Measurements from ENCODE around the gene VILL. TPM values are rescaled to one million over a fixed set of nuclear protein-coding genes. Genes with fewer than 3 reads are reported as not detected.

VILL gene
- total RNA-seq, 3 donors from 2014 or later = 11.0 to 17.4 (median 15.4) TPM

DNA sequence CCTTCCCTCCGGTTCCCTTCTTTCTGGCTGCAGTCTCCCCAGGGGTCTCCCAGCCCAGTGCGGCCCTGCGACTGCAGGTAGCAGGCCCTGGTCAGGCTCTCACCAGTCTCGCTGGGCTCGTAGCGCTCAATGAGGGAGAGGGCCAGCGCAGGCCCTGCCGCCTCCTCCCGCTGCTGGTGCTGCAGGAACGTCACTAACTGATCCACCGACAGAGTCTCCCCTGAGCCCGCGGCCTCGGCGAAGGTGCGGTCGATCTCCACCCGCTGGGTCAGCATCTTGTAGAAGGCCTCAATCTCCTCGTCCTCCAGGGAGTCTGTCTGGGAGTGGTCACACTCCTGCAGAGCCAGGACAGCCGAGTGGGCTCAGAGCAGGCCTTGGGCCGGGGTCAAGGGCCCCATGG lies 20.5 kb downstream of the VILL start:
- Histone ChIP-seq H3K27ac (no peak overlapping the region), H3K36me3 (peaks cover 8% of the 10 kb centered on the region), H3K9me3 (peaks cover 0 to 3% of the 10 kb centered on the region in 2 donors), H3K4me3 (no peak overlapping the region), H3K4me1 (no peaks in the 10 kb centered on the region), H3K27me3 (no peaks in the 10 kb centered on the region)
- no peak for TF ChIP-seq POLR2AphosphoS5 (IDR thresholded peaks at IDR 0.05)
- no peak for TF ChIP-seq POLR2A (IDR thresholded peaks at IDR 0.05)
- TF ChIP-seq, protein P1, sequence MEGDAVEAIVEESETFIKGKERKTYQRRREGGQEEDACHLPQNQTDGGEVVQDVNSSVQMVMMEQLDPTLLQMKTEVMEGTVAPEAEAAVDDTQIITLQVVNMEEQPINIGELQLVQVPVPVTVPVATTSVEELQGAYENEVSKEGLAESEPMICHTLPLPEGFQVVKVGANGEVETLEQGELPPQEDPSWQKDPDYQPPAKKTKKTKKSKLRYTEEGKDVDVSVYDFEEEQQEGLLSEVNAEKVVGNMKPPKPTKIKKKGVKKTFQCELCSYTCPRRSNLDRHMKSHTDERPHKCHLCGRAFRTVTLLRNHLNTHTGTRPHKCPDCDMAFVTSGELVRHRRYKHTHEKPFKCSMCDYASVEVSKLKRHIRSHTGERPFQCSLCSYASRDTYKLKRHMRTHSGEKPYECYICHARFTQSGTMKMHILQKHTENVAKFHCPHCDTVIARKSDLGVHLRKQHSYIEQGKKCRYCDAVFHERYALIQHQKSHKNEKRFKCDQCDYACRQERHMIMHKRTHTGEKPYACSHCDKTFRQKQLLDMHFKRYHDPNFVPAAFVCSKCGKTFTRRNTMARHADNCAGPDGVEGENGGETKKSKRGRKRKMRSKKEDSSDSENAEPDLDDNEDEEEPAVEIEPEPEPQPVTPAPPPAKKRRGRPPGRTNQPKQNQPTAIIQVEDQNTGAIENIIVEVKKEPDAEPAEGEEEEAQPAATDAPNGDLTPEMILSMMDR (IDR thresholded peaks at IDR 0.05) = no peak
- DNase-seq (ENCODE audit: low spot score in 2 of 2) = no peak
- intact Hi-C loops (cut with DNase I; ENCODE audit: low total_unique reads) = no loop called here

DNA sequence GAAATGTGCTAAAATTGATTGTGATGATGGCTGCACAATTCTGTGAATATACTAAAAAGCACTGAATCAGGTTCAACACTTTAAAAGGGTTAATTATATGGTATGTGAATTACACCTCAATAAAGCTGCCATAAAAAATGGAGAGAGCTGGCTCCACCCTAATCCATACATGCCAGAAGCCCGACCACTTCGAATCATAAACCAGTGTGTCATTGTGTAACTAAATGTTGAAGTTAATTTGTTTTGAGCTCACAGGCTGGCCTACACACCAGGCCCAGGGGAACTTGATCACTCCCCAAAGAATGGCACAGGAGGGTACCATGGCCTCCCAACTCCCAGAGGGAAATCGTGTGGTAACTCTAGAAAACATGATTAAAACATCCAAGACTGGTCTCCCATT lies 24.9 kb downstream of the VILL start:
- TF ChIP-seq POLR2A (IDR thresholded peaks at IDR 0.05) (no peak), POLR2AphosphoS5 (IDR thresholded peaks at IDR 0.05) (no peak)
- TF ChIP-seq, protein P1 (IDR thresholded peaks at IDR 0.05) = no peak

DNA sequence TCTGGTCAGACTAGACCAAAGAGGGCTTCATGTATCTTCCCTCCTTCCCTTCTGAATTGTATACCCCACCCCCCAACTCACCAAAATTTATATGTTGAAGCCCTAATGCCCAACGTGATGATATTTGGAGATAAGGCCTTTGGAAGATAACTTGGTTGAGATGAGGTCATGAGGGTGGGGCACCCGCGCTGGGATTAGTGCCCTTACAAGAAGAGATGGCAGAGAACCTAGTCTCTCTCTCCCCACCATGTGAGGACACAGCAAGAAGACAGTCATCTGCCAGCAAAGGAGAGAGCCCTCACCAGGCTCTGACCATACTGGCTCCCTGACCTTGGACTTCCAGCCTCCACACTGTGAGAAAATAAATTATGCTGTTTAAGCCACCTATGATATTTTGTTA lies 25.4 kb downstream of the VILL start:
- no peaks in the 10 kb centered on the region for H3K4me1 ChIP-seq
- peaks cover 0 to 11% of the 10 kb centered on the region in 2 donors for H3K9me3 ChIP-seq
- H3K36me3 ChIP-seq = peaks cover 19% of the 10 kb centered on the region
- H3K27me3 ChIP-seq = no peaks in the 10 kb centered on the region
- intact Hi-C loops (cut with DNase I; ENCODE audit: low total_unique reads) = no loop called here
- no peak overlapping the region for H3K4me3 ChIP-seq
- H3K27ac ChIP-seq = no peak overlapping the region
- DNase-seq (ENCODE audit: low spot score in 2 of 2) = no peak
- TF ChIP-seq POLR2A (IDR thresholded peaks at IDR 0.05) = no peak
- TF ChIP-seq, protein P1 (IDR thresholded peaks at IDR 0.05) = no peak
- TF ChIP-seq POLR2AphosphoS5 (IDR thresholded peaks at IDR 0.05) = no peak

More for the DNA sequence above, 24.9 kb downstream of the VILL start:
- intact Hi-C loops (cut with DNase I; ENCODE audit: low total_unique reads) = no loop called here
- Histone ChIP-seq H3K4me3 (no peak overlapping the region), H3K4me1 (no peaks in the 10 kb centered on the region), H3K9me3 (peaks cover 0 to 11% of the 10 kb centered on the region in 2 donors), H3K36me3 (peaks cover 19% of the 10 kb centered on the region), H3K27me3 (no peaks in the 10 kb centered on the region), H3K27ac (no peak overlapping the region)
- DNase-seq (ENCODE audit: low spot score in 2 of 2) = no peak

DNA sequence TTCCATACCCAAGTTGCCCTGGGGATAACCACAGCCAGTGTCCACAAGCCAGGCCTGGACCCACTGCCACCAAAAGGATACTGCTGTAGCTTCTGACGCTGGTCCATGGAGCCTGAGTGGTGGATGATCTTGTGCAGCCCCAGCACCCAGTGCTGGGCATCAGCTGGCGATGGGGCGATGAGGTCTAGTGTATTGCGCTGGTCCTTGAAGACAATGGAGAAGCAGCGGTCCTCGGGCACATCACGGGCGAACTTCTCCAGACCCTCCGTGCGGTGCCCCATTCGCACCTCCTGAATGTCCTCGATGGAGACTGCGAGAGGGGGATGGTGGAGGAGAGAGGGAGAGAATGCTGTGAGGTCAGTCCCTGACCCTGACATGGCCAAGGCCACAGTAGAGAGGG lies 25.8 kb downstream of the VILL start:
- Histone ChIP-seq H3K4me1 (no peaks in the 10 kb centered on the region), H3K27me3 (no peaks in the 10 kb centered on the region), H3K36me3 (peaks cover 19% of the 10 kb centered on the region), H3K4me3 (no peak overlapping the region), H3K9me3 (peaks cover 0 to 11% of the 10 kb centered on the region in 2 donors), H3K27ac (no peak overlapping the region)
- no peak for TF ChIP-seq POLR2A (IDR thresholded peaks at IDR 0.05)
- TF ChIP-seq POLR2AphosphoS5 (IDR thresholded peaks at IDR 0.05) = no peak
- TF ChIP-seq, protein P1 (IDR thresholded peaks at IDR 0.05) = no peak
- intact Hi-C loops (cut with DNase I; ENCODE audit: low total_unique reads) = no loop called here
- no peak for DNase-seq (ENCODE audit: low spot score in 2 of 2)

DNA sequence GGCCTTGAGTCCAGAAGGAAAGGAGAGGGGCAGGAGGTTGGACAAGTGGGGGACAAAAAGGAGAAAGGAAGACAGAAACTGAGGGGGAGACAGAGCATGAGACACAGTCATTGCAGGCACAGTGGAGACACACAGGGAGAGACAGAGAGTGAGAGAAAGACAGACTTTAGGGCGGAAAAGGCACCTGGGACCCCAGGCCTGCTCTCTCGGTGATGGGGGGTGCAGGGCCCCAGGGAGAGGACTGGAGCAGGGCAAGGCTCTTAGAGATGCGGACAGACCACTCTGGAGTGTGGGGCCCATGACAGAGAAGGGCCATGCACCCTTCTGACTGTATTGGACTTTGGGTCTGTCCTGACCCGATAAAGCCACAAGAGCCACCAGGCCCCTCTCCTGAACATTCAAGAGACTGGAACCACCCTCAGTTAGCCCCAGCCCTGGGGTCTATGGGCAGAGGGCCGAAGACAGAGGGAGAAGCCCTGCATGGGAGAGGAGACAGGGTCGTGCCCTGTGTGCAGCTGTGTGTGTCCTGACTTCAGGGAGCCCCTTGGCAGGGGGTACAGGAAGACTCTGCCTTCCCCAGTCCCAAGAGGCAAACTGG lies 26.4 kb downstream of the VILL start:
- Histone ChIP-seq H3K27ac (no peak overlapping the region), H3K36me3 (peaks cover 19% of the 10 kb centered on the region), H3K4me1 (no peaks in the 10 kb centered on the region), H3K27me3 (no peaks in the 10 kb centered on the region), H3K4me3 (no peak overlapping the region), H3K9me3 (peaks cover 0 to 11% of the 10 kb centered on the region in 2 donors)
- intact Hi-C loops (cut with DNase I; ENCODE audit: low total_unique reads) = no loop called here
- TF ChIP-seq POLR2A (IDR thresholded peaks at IDR 0.05) (no peak), POLR2AphosphoS5 (IDR thresholded peaks at IDR 0.05) (no peak)
- TF ChIP-seq, protein P1 (IDR thresholded peaks at IDR 0.05) = no peak
- no peak for DNase-seq (ENCODE audit: low spot score in 2 of 2)
